Smooth muscle cell (in vitro differentiated cells): ENCODE results near the gene RIMBP2. TPM values are rescaled to one million over a fixed set of nuclear protein-coding genes. Genes with fewer than 3 reads are reported as not detected.

ENCODE experiments used
- DNase-seq: peaks from one replicate; lab custom pipeline; 2025; ENCODE audit not compliant: unreplicated experiment; lab: John Stamatoyannopoulos, UW
- H2AFZ ChIP-seq: fragments of 200-600 bp; sonication (generic); 2 replicates; pipeline ENCODE4 v1.6.0; 2016; ENCODE audit warnings: antibody characterized with exemption, low read depth, mild to moderate bottlenecking
- H3F3A ChIP-seq: fragments of 200-600 bp; sonication (generic); 2 replicates; pipeline ENCODE4 v1.6.0; 2017; ENCODE audit warnings: antibody characterized with exemption, low read depth
- H3K27ac ChIP-seq: fragments of 200-600 bp; sonication (generic); 2 replicates; pipeline ENCODE4 v1.5.1; 2016; ENCODE audit warnings: low read depth, mild to moderate bottlenecking
- H3K27me3 ChIP-seq: fragments of 200-600 bp; sonication (generic); 2 replicates; pipeline ENCODE4 v1.6.1; 2016; ENCODE audit warnings: low read depth, mild to moderate bottlenecking
- H3K36me3 ChIP-seq: fragments of 200-600 bp; sonication (generic); 2 replicates; pipeline ENCODE4 v1.5.1; 2016; ENCODE audit warnings: low read depth
- H3K4me1 ChIP-seq: fragments of 200-600 bp; sonication (generic); 2 replicates; pipeline ENCODE4 v1.5.1; 2016; ENCODE audit warnings: low read depth
- H3K4me2 ChIP-seq: fragments of 200-600 bp; sonication (generic); 2 replicates; pipeline ENCODE4 v1.6.0; 2016; ENCODE audit warnings: mild to moderate bottlenecking
- H3K4me3 ChIP-seq: fragments of 200-600 bp; sonication (generic); 2 replicates; pipeline ENCODE4 v1.5.1; 2016; ENCODE audit warnings: mild to moderate bottlenecking
- H3K79me2 ChIP-seq: fragments of 200-600 bp; sonication (generic); 2 replicates; pipeline ENCODE4 v1.6.0; 2016; ENCODE audit warnings: low read depth, mild to moderate bottlenecking
- H3K9ac ChIP-seq: fragments of 200-600 bp; sonication (generic); 2 replicates; pipeline ENCODE4 v1.6.0; 2016; ENCODE audit warnings: low read depth
- H3K9me3 ChIP-seq: fragments of 200-600 bp; sonication (generic); replicated peaks from 2 replicates; pipeline ENCODE4 v1.5.1; 2016; ENCODE audit warnings: low read depth
- H4K20me1 ChIP-seq: fragments of 200-600 bp; sonication (generic); 2 replicates; pipeline ENCODE4 v1.6.0; 2016; ENCODE audit warnings: low read depth
- CTCF ChIP-seq: fragments of 200-600 bp; sonication (generic); IDR thresholded peaks from 2 replicates; pipeline ENCODE4 v1.5.1; 2017; ENCODE audit warnings: borderline replicate concordance, mild to moderate bottlenecking, antibody characterized with exemption; ENCODE audit not compliant: insufficient read depth, poor library complexity, severe bottlenecking
- WGBS: methylation state at CpG from one replicate; pipeline ENCODE4 v1.1.7; 2016; ENCODE audit warnings: low lambda C conversion rate; 5-methylcytosine and 5-hydroxymethylcytosine counted together
- polyA plus RNA-seq: library from polyadenylated mRNA; unstranded; fragments of >200 nt; fragmentation: Nextera tagmentation; extraction: Ambion mirVana; gene quantifications from 2 replicates; pipeline ENCODE4 v1.2.1, GENCODE V29; 2016
- total RNA-seq: library from RNA; depleted of rRNA; stranded (reverse); fragments of >200 nt; gene quantifications from 2 replicates; pipeline ENCODE4 v1.2.3, GENCODE V29; 2014

RIMBP2 gene
- total and polyA plus RNA-seq, 2 experiments from 2014 or later, result 2.3 TPM; not detected in 1

DNA sequence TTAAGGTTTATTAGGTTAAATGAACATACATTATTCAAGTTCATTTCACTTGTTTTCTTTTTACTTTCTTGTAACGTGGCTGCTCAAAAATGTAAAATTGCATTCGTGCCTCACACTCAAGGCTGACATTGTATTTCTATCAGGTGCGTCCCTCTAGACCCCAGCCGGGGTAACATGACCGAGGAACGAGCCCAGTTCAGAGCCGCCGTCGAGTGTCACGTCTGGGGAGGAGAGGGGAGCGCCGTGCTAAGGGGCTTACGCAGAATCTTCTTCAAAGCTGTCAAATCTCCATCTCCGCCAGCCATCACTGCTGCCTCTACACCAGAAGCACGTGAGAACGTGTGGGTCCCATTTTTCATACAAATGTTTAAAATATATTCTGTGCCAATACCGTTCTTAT, 170.6 kb downstream of the RIMBP2 start:
- H3K9me3 ChIP-seq, result no peaks in the 10 kb centered on the region
- no peaks in the 10 kb centered on the region for H3F3A ChIP-seq
- H4K20me1 ChIP-seq, result no peaks in the 10 kb centered on the region
- DNase-seq, result no peak
- no peak overlapping the region for H3K4me3 ChIP-seq
- 83% methylated on average over 17 of the region's 17 CpGs for WGBS
- H3K79me2 ChIP-seq, result no peaks in the 10 kb centered on the region
- no peak overlapping the region for H2AFZ ChIP-seq
- H3K4me2 ChIP-seq, result no peak overlapping the region
- no peaks in the 10 kb centered on the region for H3K36me3 ChIP-seq
- no peak for TF ChIP-seq CTCF
- no peaks in the 10 kb centered on the region for H3K4me1 ChIP-seq
- H3K9ac ChIP-seq, result no peak overlapping the region
- H3K27me3 ChIP-seq, result no peaks in the 10 kb centered on the region
- H3K27ac ChIP-seq, result no peak overlapping the region

- H2AFZ ChIP-seq, result no peak overlapping the region
- no peak overlapping the region for H3K4me2 ChIP-seq
- no peaks in the 10 kb centered on the region for H4K20me1 ChIP-seq
- H3K36me3 ChIP-seq, result no peaks in the 10 kb centered on the region
- no peaks in the 10 kb centered on the region for H3K79me2 ChIP-seq
- DNase-seq, result no peak
- H3K4me3 ChIP-seq, result no peak overlapping the region
- H3K9me3 ChIP-seq, result no peaks in the 10 kb centered on the region
- no peaks in the 10 kb centered on the region for H3F3A ChIP-seq
- H3K27ac ChIP-seq, result no peak overlapping the region
- TF ChIP-seq CTCF, result no peak
- H3K27me3 ChIP-seq, result no peaks in the 10 kb centered on the region
- H3K4me1 ChIP-seq, result no peaks in the 10 kb centered on the region
- 88% methylated on average over 6 of the region's 6 CpGs for WGBS
- no peak overlapping the region for H3K9ac ChIP-seq
Measured at GRCh38 chr12:130540376-130540775, 175.7 kb downstream of the RIMBP2 start.

GRCh38 chr12:130538343-130539095, 177.6 kb downstream of the RIMBP2 start:
- TF ChIP-seq CTCF, result no peak
- Histone ChIP-seq H3F3A (no peaks in the 10 kb centered on the region), H3K4me1 (no peaks in the 10 kb centered on the region), H3K79me2 (no peaks in the 10 kb centered on the region), H3K27me3 (no peaks in the 10 kb centered on the region), H3K9me3 (no peaks in the 10 kb centered on the region), H2AFZ (no peak overlapping the region), H3K36me3 (no peaks in the 10 kb centered on the region), H4K20me1 (no peaks in the 10 kb centered on the region), H3K4me3 (no peak overlapping the region), H3K27ac (no peak overlapping the region), H3K9ac (no peak overlapping the region), H3K4me2 (no peak overlapping the region)
- 68% methylated on average over 17 of the region's 17 CpGs for WGBS
- no peak for DNase-seq

GRCh38 chr12:130537655-130538054, 178.4 kb downstream of the RIMBP2 start:
- Histone ChIP-seq H3K4me1 (no peaks in the 10 kb centered on the region), H3K27me3 (no peaks in the 10 kb centered on the region), H3K36me3 (no peaks in the 10 kb centered on the region), H3K4me3 (no peak overlapping the region), H3K27ac (no peak overlapping the region), H3K9me3 (no peaks in the 10 kb centered on the region), H3K4me2 (no peak overlapping the region), H3K79me2 (no peaks in the 10 kb centered on the region), H4K20me1 (no peaks in the 10 kb centered on the region), H2AFZ (no peak overlapping the region), H3K9ac (no peak overlapping the region), H3F3A (no peaks in the 10 kb centered on the region)
- DNase-seq, result no peak
- WGBS, result 90% methylated on average over 3 of the region's 3 CpGs
- no peak for TF ChIP-seq CTCF
